ENCODE measurements around the gene LHPP.

Gene LHPP

GRCh38 chr10:124573726-124574455, 112.3 kb downstream of the LHPP start:
- no peak for DNase-seq (ENCODE audit: low spot score)
- ChIA-PET CTCF (interaction anchor here (0.6 kb wide), 1 partner anchor 102 kb away, joined by 3 read pairs; no protein-coding TSS in a partner anchor), POLR2A (ENCODE audit: low non-redundant PET) (no interaction called here)
- no peak overlapping the region for H3K27ac ChIP-seq
- no peak for TF ChIP-seq CTCF (conservative IDR thresholded peaks at IDR 0.05; ENCODE audit: low read depth)

- TF ChIP-seq CTCF (conservative IDR thresholded peaks at IDR 0.05; ENCODE audit: low read depth), result no peak
- H3K27ac ChIP-seq, result no peak overlapping the region
- POLR2A ChIA-PET (ENCODE audit: low non-redundant PET), result no interaction called here
- CTCF ChIA-PET, result interaction anchor here (0.6 kb wide), 1 partner anchor 101 kb away, joined by 3 read pairs; no protein-coding TSS in a partner anchor
- DNase-seq (ENCODE audit: low spot score), result no peak
These were observed 112.9 kb downstream of the LHPP start for GRCh38 chr10:124574456-124575070.

DNA sequence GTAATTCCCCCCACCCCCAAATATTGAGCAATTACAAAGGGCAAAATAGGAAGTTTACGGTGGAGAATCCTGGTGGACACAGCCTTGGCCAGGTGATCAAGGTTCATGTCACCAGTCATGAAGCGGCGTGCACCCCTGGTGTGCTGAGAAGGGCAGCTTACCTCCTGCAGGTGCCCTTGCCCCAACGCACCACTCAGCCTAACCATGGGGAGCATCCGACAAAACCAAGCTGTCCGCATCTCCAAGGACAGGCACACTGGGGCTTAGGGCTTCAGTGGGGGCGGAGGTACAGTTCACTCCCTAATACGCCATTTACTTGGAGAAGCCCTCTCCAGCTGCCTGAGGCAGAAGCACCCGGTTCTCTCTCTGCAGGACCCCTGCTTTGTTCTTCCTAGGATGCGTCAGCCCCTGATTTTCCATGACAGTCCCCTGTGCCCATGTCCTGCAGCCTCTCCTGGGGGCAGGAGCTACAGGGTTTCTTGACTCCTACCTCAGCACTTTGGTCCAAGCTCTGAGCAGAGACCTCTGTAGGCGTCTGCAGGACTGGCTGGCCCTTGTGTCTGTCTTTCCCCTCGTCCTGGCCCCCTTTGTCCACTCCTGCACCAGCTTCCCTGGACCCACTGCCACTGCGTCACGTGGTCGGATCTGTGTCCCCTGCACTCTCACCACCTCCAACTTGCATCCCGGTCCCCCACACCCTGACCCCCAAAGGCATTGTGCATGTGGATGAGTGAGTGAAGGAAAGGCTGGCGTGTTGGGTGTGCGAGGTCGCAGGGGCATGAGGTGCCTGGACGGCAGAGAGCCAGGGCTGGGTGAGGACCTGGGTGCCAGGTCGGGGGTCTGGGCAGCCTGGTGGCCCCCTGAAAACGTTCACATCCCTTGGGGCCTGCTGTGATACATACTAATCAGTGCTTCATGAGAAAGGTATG, 113.7 kb downstream of the LHPP start:
- no peak overlapping the region for H3K27ac ChIP-seq
- POLR2A ChIA-PET (ENCODE audit: low non-redundant PET), result no interaction called here
- no peak for DNase-seq (ENCODE audit: low spot score)
- TF ChIP-seq CTCF (conservative IDR thresholded peaks at IDR 0.05; ENCODE audit: low read depth), result no peak
- CTCF ChIA-PET, result interaction anchor here (1.0 kb wide), 1 partner anchor 25 kb away, joined by 3 read pairs; no protein-coding TSS in a partner anchor

GRCh38 chr10:124576526-124577420, 115.2 kb downstream of the LHPP start:
- ChIA-PET POLR2A (ENCODE audit: low non-redundant PET) (no interaction called here), CTCF (no interaction called here)
- no peak for DNase-seq (ENCODE audit: low spot score)

GRCh38 chr10:124577651-124578050, 116.0 kb downstream of the LHPP start:
- no peak for DNase-seq (ENCODE audit: low spot score)
- ChIA-PET CTCF (no interaction called here), POLR2A (ENCODE audit: low non-redundant PET) (no interaction called here)
- H3K27ac ChIP-seq, result no peak overlapping the region
- TF ChIP-seq CTCF (conservative IDR thresholded peaks at IDR 0.05; ENCODE audit: low read depth), result no peak

More at GRCh38 chr10:124576526-124577420, 115.2 kb downstream of the LHPP start:
- H3K27ac ChIP-seq, result no peak overlapping the region
- TF ChIP-seq CTCF (conservative IDR thresholded peaks at IDR 0.05; ENCODE audit: low read depth), result no peak

All from RWPE1 (cell line).